ENCODE results near the gene RBM4. TPM values are rescaled to one million over a fixed set of nuclear protein-coding genes. Genes with fewer than 3 reads are reported as not detected.

RBM4 gene
- total RNA-seq, 4 donors from 2014 or later, result 53.5 to 83.9 (median 57.2) TPM

DNA sequence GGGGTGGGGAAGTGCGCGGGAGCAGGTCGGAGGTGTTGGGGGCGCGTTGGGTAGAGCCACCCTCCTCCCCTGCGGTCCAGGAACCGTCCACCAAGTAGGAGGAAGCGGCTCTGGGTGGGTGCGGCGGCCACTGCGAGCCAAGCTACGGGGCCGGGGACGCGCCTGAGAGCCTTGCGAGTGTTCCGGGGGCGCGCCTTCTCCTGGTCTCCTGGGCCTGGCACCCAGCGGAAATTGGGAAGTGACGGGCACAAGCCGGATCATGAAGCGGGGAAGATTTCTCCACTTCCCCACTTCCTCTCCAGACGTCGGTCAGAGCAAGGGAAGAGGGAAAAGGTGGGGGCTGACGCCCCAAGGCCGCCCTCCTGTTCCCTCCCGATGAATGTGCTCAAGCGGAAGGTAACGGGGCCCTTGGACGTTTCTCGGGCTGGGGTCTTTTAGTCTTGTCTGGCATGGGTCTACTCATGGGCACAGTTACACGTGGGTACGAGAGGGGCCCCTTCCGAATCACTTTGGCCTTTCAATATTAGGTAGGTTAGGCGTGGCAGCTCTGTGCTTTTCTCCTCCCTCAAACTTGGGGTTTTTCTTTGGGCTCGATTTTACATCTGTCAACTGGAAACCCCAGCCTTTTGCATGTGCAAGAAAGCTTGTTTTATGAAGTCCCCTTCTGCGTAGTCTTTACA is 21.2 kb upstream of the RBM4 start:
- 1% methylated on average over 34 to 38 of the region's 38 CpGs for WGBS, 2 donors
- peaks cover 0 to 56% (median 32%) of the 10 kb centered on the region in 4 donors for H3K4me1 ChIP-seq

GRCh38 chr11:66619080-66619554 is 19.4 kb upstream of the RBM4 start:
- H3K4me1 ChIP-seq, result peaks cover 0 to 74% (median 43%) of the 10 kb centered on the region in 4 donors
- H3K27me3 ChIP-seq, result no peaks in the 10 kb centered on the region
- DNase-seq (ENCODE audit: low spot score in 2 of 2), result no peak
- H3K27ac ChIP-seq, result peak overlapping the region in 3 of 4 donors; percentile 33 to 97 (median 96)
- H3K36me3 ChIP-seq, result peaks cover 0 to 19% (median 0%) of the 10 kb centered on the region in 3 donors
- no peaks in the 10 kb centered on the region for H3K9me3 ChIP-seq
- peak overlapping the region in 2 of 4 donors; percentile 88 to 90 for H3K4me3 ChIP-seq
- no peak for TF ChIP-seq EP300 (IDR thresholded peaks at IDR 0.05)
- TF ChIP-seq CTCF (IDR thresholded peaks at IDR 0.05), result no peak
- no peak for TF ChIP-seq POLR2A (IDR thresholded peaks at IDR 0.05)
- 46 to 47% methylated on average over 4 of the region's 4 CpGs for WGBS, 2 donors

More for the DNA sequence above, 21.2 kb upstream of the RBM4 start:
- Histone ChIP-seq H3K36me3 (peaks cover 0 to 3% (median 0%) of the 10 kb centered on the region in 3 donors), H3K27me3 (no peaks in the 10 kb centered on the region), H3K4me3 (peak overlapping the region; percentile 64 to 90 (median 82)), H3K9me3 (no peaks in the 10 kb centered on the region), H3K27ac (peak overlapping the region; percentile 80 to 97 (median 95))
- DNase-seq (ENCODE audit: low spot score in 2 of 2), result peak; percentile 55 to 60
- TF ChIP-seq EP300 (IDR thresholded peaks at IDR 0.05) (no peak), POLR2A (IDR thresholded peaks at IDR 0.05) (no peak), CTCF (IDR thresholded peaks at IDR 0.05) (no peak)

GRCh38 chr11:66624450-66624849 is 14.1 kb upstream of the RBM4 start:
- Histone ChIP-seq H3K4me3 (no peak overlapping the region), H3K27ac (no peak overlapping the region), H3K36me3 (peaks cover 0 to 72% (median 33%) of the 10 kb centered on the region in 3 donors), H3K27me3 (no peaks in the 10 kb centered on the region), H3K9me3 (no peaks in the 10 kb centered on the region), H3K4me1 (peaks cover 0 to 60% (median 26%) of the 10 kb centered on the region in 4 donors)
- DNase-seq (ENCODE audit: low spot score in 2 of 2), result no peak
- 82 to 90% methylated on average over 16 of the region's 16 CpGs for WGBS, 2 donors
- TF ChIP-seq POLR2A (IDR thresholded peaks at IDR 0.05) (no peak), EP300 (IDR thresholded peaks at IDR 0.05) (no peak), CTCF (IDR thresholded peaks at IDR 0.05) (no peak)

GRCh38 chr11:66625041-66625751 is 13.3 kb upstream of the RBM4 start:
- peaks cover 0 to 54% (median 23%) of the 10 kb centered on the region in 4 donors for H3K4me1 ChIP-seq
- 93 to 96% methylated on average over 16 to 22 of the region's 26 CpGs for WGBS, 2 donors
- no peak for DNase-seq (ENCODE audit: low spot score in 2 of 2)

More at GRCh38 chr11:66625041-66625751, 13.3 kb upstream of the RBM4 start:
- TF ChIP-seq CTCF (IDR thresholded peaks at IDR 0.05), result no peak
- TF ChIP-seq POLR2A (IDR thresholded peaks at IDR 0.05), result no peak
- TF ChIP-seq EP300 (IDR thresholded peaks at IDR 0.05), result no peak
- no peak overlapping the region for H3K27ac ChIP-seq
- H3K4me3 ChIP-seq, result no peak overlapping the region
- H3K36me3 ChIP-seq, result peaks cover 0 to 79% (median 33%) of the 10 kb centered on the region in 3 donors
- H3K9me3 ChIP-seq, result no peaks in the 10 kb centered on the region
- no peaks in the 10 kb centered on the region for H3K27me3 ChIP-seq

All from tibial nerve (tissue), 4 donors.